AG04449 (cell line): Measurements from ENCODE around the gene AKAP14.

ENCODE experiments used
- CTCF ChIA-PET: fragments of 350-600 bp; formaldehyde crosslinking; extraction: SDS; loops from one replicate; lab custom pipeline; 2021; ENCODE audit warnings: antibody characterized with exemption; lab: Yijun Ruan, JAX
- POLR2A ChIA-PET: fragments of 400-600, 350-600 bp; formaldehyde crosslinking; extraction: SDS; loops from one replicate; lab custom pipeline; 2020; ENCODE audit warnings: antibody characterized with exemption, inconsistent platforms; lab: Yijun Ruan, JAX
- DNase-seq: peaks from one replicate; pipeline ENCODE4 v3.0.0-alpha.2; 2010; ENCODE audit warnings: low read depth, low spot score
- H3K4me3 ChIP-seq: 2 replicates; pipeline ENCODE4 v1.5.1; 2011; ENCODE audit warnings: low read depth, mild to moderate bottlenecking, control low read depth, low read length
- TF ChIP-seq, protein P1 (sequence below): IDR thresholded peaks from one replicate; pipeline ENCODE4 v1.5.1; 2011; ENCODE audit warnings: mild to moderate bottlenecking, moderate library complexity, low read length, control low read depth, inconsistent platforms; ENCODE audit not compliant: insufficient read depth; ENCODE audit errors: missing control alignments

AKAP14 gene

GRCh38 chrX:119895843-119896326 lies at the start of gene AKAP14:
Gene AKAP14, plus strand, starts transcription at chrX:119895893. Its CDS starts 7,331 bp downstream, at chrX:119903224.
- POLR2A ChIA-PET = no interaction called here
- TF ChIP-seq, protein P1, sequence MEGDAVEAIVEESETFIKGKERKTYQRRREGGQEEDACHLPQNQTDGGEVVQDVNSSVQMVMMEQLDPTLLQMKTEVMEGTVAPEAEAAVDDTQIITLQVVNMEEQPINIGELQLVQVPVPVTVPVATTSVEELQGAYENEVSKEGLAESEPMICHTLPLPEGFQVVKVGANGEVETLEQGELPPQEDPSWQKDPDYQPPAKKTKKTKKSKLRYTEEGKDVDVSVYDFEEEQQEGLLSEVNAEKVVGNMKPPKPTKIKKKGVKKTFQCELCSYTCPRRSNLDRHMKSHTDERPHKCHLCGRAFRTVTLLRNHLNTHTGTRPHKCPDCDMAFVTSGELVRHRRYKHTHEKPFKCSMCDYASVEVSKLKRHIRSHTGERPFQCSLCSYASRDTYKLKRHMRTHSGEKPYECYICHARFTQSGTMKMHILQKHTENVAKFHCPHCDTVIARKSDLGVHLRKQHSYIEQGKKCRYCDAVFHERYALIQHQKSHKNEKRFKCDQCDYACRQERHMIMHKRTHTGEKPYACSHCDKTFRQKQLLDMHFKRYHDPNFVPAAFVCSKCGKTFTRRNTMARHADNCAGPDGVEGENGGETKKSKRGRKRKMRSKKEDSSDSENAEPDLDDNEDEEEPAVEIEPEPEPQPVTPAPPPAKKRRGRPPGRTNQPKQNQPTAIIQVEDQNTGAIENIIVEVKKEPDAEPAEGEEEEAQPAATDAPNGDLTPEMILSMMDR = no peak
- no peak for DNase-seq

DNA sequence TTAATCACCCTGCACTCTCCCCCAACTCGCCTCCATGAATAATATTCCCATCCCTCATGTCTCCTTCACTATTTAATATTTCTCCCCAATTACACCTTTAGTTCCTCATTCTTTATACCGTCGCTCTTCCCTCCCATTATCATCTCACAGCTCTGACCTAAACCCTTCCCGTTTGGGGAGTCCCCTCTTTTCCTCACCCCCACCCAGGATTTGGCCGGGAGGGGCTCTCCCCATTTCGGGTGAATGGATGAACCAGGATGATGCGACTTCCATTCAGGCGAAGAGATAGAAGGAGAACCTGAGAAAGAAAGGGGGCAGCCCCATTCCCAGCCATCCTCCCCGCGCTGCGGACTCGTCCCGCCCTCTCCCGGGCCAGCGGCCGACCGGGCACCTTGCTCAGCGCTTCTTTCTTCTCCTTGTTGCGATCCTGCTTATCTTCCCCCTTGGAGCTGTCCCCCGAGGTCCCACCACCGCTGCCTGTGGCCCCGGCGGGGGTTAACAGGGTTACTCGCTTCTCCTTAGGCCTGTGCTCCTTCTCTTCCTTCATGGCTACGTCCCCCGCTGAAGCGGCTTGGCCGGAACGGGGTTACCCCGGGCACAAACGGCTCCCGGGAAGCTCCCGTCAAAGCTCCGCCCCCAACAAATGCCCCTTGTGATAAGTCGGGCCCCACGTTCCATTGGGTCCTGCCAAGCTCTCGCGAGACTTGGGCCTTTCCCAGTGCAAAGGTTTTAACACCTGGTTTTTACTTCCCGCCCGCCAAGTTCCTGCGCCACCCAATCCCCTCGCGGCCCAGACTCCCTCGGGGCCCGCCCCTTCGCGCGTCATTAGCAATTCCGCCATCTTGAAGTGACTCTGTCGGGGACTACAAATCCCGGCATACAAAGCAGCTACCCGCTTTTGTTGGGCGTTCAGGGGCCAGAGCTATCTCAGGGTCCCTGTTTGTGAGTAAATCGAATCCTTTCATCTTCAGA lies 43.0 kb upstream of the AKAP14 start, which contains the start of gene UPF3B:
UPF3B (minus strand) TSS at position 582 of the 972 bp plus-strand sequence; CDS start at position 547, 35 bp downstream.
- DNase-seq = peak; percentile 92
- peak within 1 kb of the TSS; percentile 67 for H3K4me3 ChIP-seq
- ChIA-PET CTCF (interaction anchor here (0.8 kb wide), 1 partner anchor 26 kb away, joined by 4 read pairs; no protein-coding TSS in a partner anchor), POLR2A (interaction anchor here (0.7 to 1.2 kb wide), 7 partner anchors 12 to 279 kb away, joined by 3 to 10 read pairs (median 3); partner anchors contain the start of genes RNF113A and RPL39)
- TF ChIP-seq, protein P1 = no peak

More at GRCh38 chrX:119895843-119896326, at the start of gene AKAP14:
- CTCF ChIA-PET = no interaction called here
- H3K4me3 ChIP-seq = no peak within 1 kb of the TSS

- no peak for DNase-seq
- TF ChIP-seq, protein P1 = no peak
- peak overlapping the region; percentile 46 for H3K4me3 ChIP-seq
- POLR2A ChIA-PET = interaction anchor here (0.7 to 1.2 kb wide), 7 partner anchors 13 to 280 kb away, joined by 3 to 10 read pairs (median 3); partner anchors contain the start of genes RNF113A and RPL39
- CTCF ChIA-PET = no interaction called here
Measured at GRCh38 chrX:119853444-119853843, 42.2 kb upstream of the AKAP14 start.

- TF ChIP-seq, protein P1 = no peak
- no peak for DNase-seq
- ChIA-PET CTCF (interaction anchor here (1.0 to 1.4 kb wide), 4 partner anchors 10 to 141 kb away, joined by 3 to 5 read pairs (median 3); no protein-coding TSS in a partner anchor), POLR2A (interaction anchor here (0.6 to 1.3 kb wide), 5 partner anchors 18 to 112 kb away, joined by 4 to 7 read pairs (median 5); partner anchors contain the start of genes RPL39 and UPF3B)
- H3K4me3 ChIP-seq = peak overlapping the region; percentile 75
Measured at GRCh38 chrX:119870626-119871131, 25.0 kb upstream of the AKAP14 start.

DNA sequence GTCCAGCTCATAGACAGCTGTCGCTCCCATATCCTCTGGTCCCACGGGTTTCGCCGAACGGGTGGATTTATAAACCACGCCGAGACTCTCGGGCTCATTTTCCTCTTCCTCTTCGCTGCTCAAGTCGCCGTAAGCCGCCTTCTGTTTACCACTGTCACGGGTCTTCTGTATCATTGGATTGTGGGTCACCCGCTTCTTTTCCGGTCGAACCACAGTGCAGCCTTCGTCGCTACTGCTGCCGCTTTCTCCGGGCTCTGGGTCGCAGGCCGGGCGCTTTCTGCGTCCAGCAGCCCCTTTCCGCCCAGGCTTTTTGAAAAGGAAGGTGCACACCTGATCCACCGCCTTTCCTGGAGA lies 24.5 kb upstream of the AKAP14 start:
- POLR2A ChIA-PET = interaction anchor here (0.6 to 1.3 kb wide), 3 partner anchors 18 to 112 kb away, joined by 4 to 5 read pairs (median 4); partner anchors contain the start of genes RPL39 and UPF3B
- no peak for DNase-seq
- CTCF ChIA-PET = interaction anchor here (1.0 to 1.4 kb wide), 2 partner anchors 9 to 12 kb away, joined by 3 read pairs; no protein-coding TSS in a partner anchor
- TF ChIP-seq, protein P1 = no peak
- H3K4me3 ChIP-seq = peak overlapping the region; percentile 75
